HEK293 (cell line): ENCODE measurements around the gene ZFPM1.

Experiments
- CTCF ChIA-PET: fragments of 350-600 bp; formaldehyde crosslinking; extraction: SDS; loops from one replicate; lab custom pipeline; 2021; ENCODE audit warnings: antibody characterized with exemption; lab: Yijun Ruan, JAX
- POLR2A ChIA-PET: fragments of 300-600 bp; formaldehyde crosslinking; extraction: SDS; loops from one replicate; lab custom pipeline; 2020; ENCODE audit warnings: antibody characterized with exemption, inconsistent platforms; lab: Yijun Ruan, JAX
- H3K27ac ChIP-seq: fragments of 200-500 bp; sonication (Bioruptor generic); 2 replicates; pipeline ENCODE4 v1.5.1; 2014; ENCODE audit warnings: low read depth, low read length, control low read depth, inconsistent platforms; ENCODE audit errors: extremely low read depth
- H3K36me3 ChIP-seq, 2 experiments: fragments of 200-500 bp in 1 of 2; sonication (Bioruptor generic) in 1 of 2; 1 replicate in 1 of 2; 2 replicates in 1 of 2; pipeline ENCODE4 v1.5.1; 2014 to 2017; ENCODE audit warnings: inconsistent platforms in 2 of 2, low read length in 2 of 2; ENCODE audit not compliant: control insufficient read depth in 2 of 2, insufficient read depth in 1 of 2
- H3K4me1 ChIP-seq: fragments of 200-500 bp; sonication (Bioruptor generic); 2 replicates; pipeline ENCODE4 v1.5.1; 2014; ENCODE audit warnings: mild to moderate bottlenecking, low read length, inconsistent platforms; ENCODE audit not compliant: control insufficient read depth, insufficient read depth
- H3K4me3 ChIP-seq: 2 replicates; pipeline ENCODE4 v1.5.1; 2011; ENCODE audit warnings: low read depth, mild to moderate bottlenecking, control low read depth, low read length, moderate library complexity
- H3K9me3 ChIP-seq: fragments of 200-500 bp; sonication (Bioruptor generic); 2 replicates; pipeline ENCODE4 v1.5.1; 2014; ENCODE audit warnings: low read depth, low read length, inconsistent platforms; ENCODE audit not compliant: control insufficient read depth, insufficient read depth
- ATF2 ChIP-seq: fragments of 450-650 bp; formaldehyde crosslinking; IDR thresholded peaks from 2 replicates; pipeline ENCODE4 v1.5.1; 2016; ENCODE audit warnings: missing biosample characterization, missing genetic modification characterization, low read depth
- GLI4 ChIP-seq: fragments of 450-650 bp; formaldehyde crosslinking; IDR thresholded peaks from 2 replicates; pipeline ENCODE4 v1.5.1; 2016; ENCODE audit warnings: missing biosample characterization, missing genetic modification characterization
- KLF1 ChIP-seq: fragments of 450-650 bp; formaldehyde crosslinking; IDR thresholded peaks from 2 replicates; pipeline ENCODE4 v1.5.1; 2016; ENCODE audit warnings: missing biosample characterization, missing genetic modification characterization
- KLF10 ChIP-seq: fragments of 450-650 bp; IDR thresholded peaks from 2 replicates; pipeline ENCODE4 v1.5.1; 2018; ENCODE audit warnings: missing biosample characterization, mild to moderate bottlenecking, missing genetic modification characterization
- KLF9 ChIP-seq: fragments of 450-650 bp; formaldehyde crosslinking; IDR thresholded peaks from 2 replicates; pipeline ENCODE4 v1.5.1; 2016; ENCODE audit warnings: missing biosample characterization, missing genetic modification characterization, low read depth
- SCRT1 ChIP-seq: fragments of 450-650 bp; formaldehyde crosslinking; IDR thresholded peaks from 2 replicates; pipeline ENCODE4 v1.5.1; 2016; ENCODE audit warnings: missing biosample characterization, missing genetic modification characterization, borderline replicate concordance
- SCRT2 ChIP-seq: fragments of 450-650 bp; formaldehyde crosslinking; IDR thresholded peaks from 2 replicates; pipeline ENCODE4 v1.5.1; 2016; ENCODE audit warnings: missing biosample characterization, missing genetic modification characterization
- ZBTB44 ChIP-seq: fragments of 450-650 bp; IDR thresholded peaks from 2 replicates; pipeline ENCODE4 v1.5.1; 2018; ENCODE audit warnings: missing biosample characterization, mild to moderate bottlenecking, missing genetic modification characterization
- ZBTB48 ChIP-seq: fragments of 450-650 bp; formaldehyde crosslinking; IDR thresholded peaks from 2 replicates; pipeline ENCODE4 v1.5.1; 2016; ENCODE audit warnings: missing biosample characterization, missing genetic modification characterization
- ZBTB8A ChIP-seq: fragments of 450-650 bp; formaldehyde crosslinking; IDR thresholded peaks from 2 replicates; pipeline ENCODE4 v1.5.1; 2016; ENCODE audit warnings: missing biosample characterization, missing genetic modification characterization
- ZFHX2 ChIP-seq: fragments of 450-650 bp; formaldehyde crosslinking; conservative IDR thresholded peaks from 2 replicates; pipeline ENCODE4 v1.5.1; 2016; ENCODE audit warnings: missing biosample characterization, missing genetic modification characterization
- ZIC2 ChIP-seq: fragments of 450-650 bp; formaldehyde crosslinking; IDR thresholded peaks from 2 replicates; pipeline ENCODE4 v1.5.1; 2016; ENCODE audit warnings: missing biosample characterization, missing genetic modification characterization
- ZNF132 ChIP-seq: fragments of 450-650 bp; formaldehyde crosslinking; IDR thresholded peaks from 2 replicates; pipeline ENCODE4 v1.5.1; 2017; ENCODE audit warnings: missing biosample characterization, missing genetic modification characterization, borderline replicate concordance
- ZNF133 ChIP-seq: fragments of 450-650 bp; formaldehyde crosslinking; IDR thresholded peaks from 2 replicates; pipeline ENCODE4 v1.5.1; 2016; ENCODE audit warnings: missing biosample characterization, missing genetic modification characterization
- ZNF138 ChIP-seq: fragments of 450-650 bp; formaldehyde crosslinking; IDR thresholded peaks from 2 replicates; pipeline ENCODE4 v1.5.1; 2016; ENCODE audit warnings: missing biosample characterization, missing genetic modification characterization, borderline replicate concordance
- ZNF157 ChIP-seq: fragments of 450-650 bp; formaldehyde crosslinking; IDR thresholded peaks from 2 replicates; pipeline ENCODE4 v1.5.1; 2016; ENCODE audit warnings: missing biosample characterization, missing genetic modification characterization
- ZNF169 ChIP-seq: fragments of 450-650 bp; formaldehyde crosslinking; IDR thresholded peaks from 2 replicates; pipeline ENCODE4 v1.5.1; 2016; ENCODE audit warnings: missing biosample characterization, missing genetic modification characterization
- ZNF350 ChIP-seq: fragments of 450-650 bp; formaldehyde crosslinking; IDR thresholded peaks from 2 replicates; pipeline ENCODE4 v1.5.0; 2017; ENCODE audit warnings: missing biosample characterization, mild to moderate bottlenecking, missing genetic modification characterization
- ZNF473 ChIP-seq: fragments of 450-650 bp; formaldehyde crosslinking; IDR thresholded peaks from 2 replicates; pipeline ENCODE4 v1.5.1; 2017; ENCODE audit warnings: missing biosample characterization, missing genetic modification characterization
- ZNF544 ChIP-seq: fragments of 450-650 bp; formaldehyde crosslinking; IDR thresholded peaks from 2 replicates; pipeline ENCODE4 v1.5.0; 2017; ENCODE audit warnings: missing biosample characterization, missing genetic modification characterization
- ZNF664 ChIP-seq: fragments of 450-650 bp; formaldehyde crosslinking; IDR thresholded peaks from 2 replicates; pipeline ENCODE4 v1.5.1; 2016; ENCODE audit warnings: missing biosample characterization, missing genetic modification characterization
- ZNF677 ChIP-seq: fragments of 450-650 bp; IDR thresholded peaks from 2 replicates; pipeline ENCODE4 v1.5.0; 2018; ENCODE audit warnings: missing biosample characterization, mild to moderate bottlenecking, missing genetic modification characterization, moderate library complexity
- ZNF701 ChIP-seq: fragments of 450-650 bp; formaldehyde crosslinking; IDR thresholded peaks from 2 replicates; pipeline ENCODE4 v1.5.1; 2016; ENCODE audit warnings: missing biosample characterization, missing genetic modification characterization
- ZNF791 ChIP-seq: fragments of 450-650 bp; formaldehyde crosslinking; IDR thresholded peaks from 2 replicates; pipeline ENCODE4 v1.5.1; 2016; ENCODE audit warnings: missing biosample characterization, missing genetic modification characterization
- ZNF837 ChIP-seq: fragments of 450-650 bp; formaldehyde crosslinking; IDR thresholded peaks from 2 replicates; pipeline ENCODE4 v1.5.1; 2016; ENCODE audit warnings: missing biosample characterization, missing genetic modification characterization

The ZFPM1 gene

GRCh38 chr16:88476203-88476602, 23.1 kb downstream of the ZFPM1 start:
- TF ChIP-seq KLF9 (tag by site-specific recombination) (peak; percentile 75), ZNF138 (tag by site-specific recombination) (no peak), ZNF664 (tag by site-specific recombination) (no peak), ZNF701 (tag by site-specific recombination) (no peak), GLI4 (tag by site-specific recombination) (no peak), KLF1 (tag by site-specific recombination) (peak; percentile 60), ZNF169 (tag by site-specific recombination) (no peak), ZIC2 (tag by site-specific recombination) (peak; percentile 57), ZNF473 (tag by site-specific recombination) (no peak)
- H3K4me3 ChIP-seq: no peak overlapping the region
- no peaks in the 10 kb centered on the region for H3K9me3 ChIP-seq
- CTCF ChIA-PET: no interaction called here
- H3K27ac ChIP-seq: no peak overlapping the region
- no peaks in the 10 kb centered on the region for H3K36me3 ChIP-seq
- POLR2A ChIA-PET: no interaction called here
- no peaks in the 10 kb centered on the region for H3K4me1 ChIP-seq

DNA sequence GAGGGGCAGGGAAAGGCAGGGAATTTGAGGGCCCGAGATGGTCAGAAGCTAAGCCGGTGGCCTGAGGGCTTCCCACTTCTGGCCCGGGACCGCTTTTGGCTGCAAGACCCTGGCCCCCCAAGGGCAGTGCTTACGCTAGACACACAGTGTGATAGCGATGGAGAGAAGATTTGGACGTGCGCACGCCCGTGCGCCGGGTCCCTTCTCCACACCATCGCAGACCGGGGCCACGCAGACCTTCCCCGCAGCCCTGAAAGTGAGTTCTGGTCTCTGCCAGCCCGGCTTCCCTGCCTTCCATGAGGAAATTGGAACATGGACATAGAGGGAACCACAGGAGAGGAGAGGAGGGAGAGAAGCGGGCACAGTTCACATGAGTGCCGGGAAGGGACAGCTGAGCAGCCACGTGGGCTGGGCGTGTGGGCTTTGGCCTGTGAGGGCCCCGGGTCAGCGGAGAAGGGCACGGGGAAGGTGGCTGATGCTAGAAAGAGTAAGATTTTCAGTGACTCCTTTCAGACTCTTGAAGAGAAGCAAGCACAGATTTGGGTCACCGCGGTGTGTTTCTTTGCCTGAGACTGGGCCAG, 23.8 kb downstream of the ZFPM1 start:
- H3K27ac ChIP-seq: no peak overlapping the region
- ChIA-PET POLR2A (interaction anchor here (1.3 kb wide), 1 partner anchor 11 kb away, joined by 4 read pairs; no protein-coding TSS in a partner anchor), CTCF (no interaction called here)
- TF ChIP-seq ZNF677 (tag by site-specific recombination) (no peak), ZBTB8A (tag by site-specific recombination) (no peak), SCRT2 (no peak), ZIC2 (tag by site-specific recombination) (no peak), ZNF791 (tag by site-specific recombination) (no peak), ATF2 (tag by site-specific recombination) (no peak), ZFHX2 (tag by site-specific recombination) (no peak), ZNF133 (no peak), ZNF350 (no peak), ZNF544 (no peak), KLF10 (tag by site-specific recombination) (no peak), ZBTB44 (tag by site-specific recombination) (no peak), ZNF132 (tag by site-specific recombination) (no peak), ZNF157 (no peak), ZBTB48 (tag by site-specific recombination) (no peak), ZNF837 (tag by site-specific recombination) (no peak), SCRT1 (tag by site-specific recombination) (no peak)
- no peaks in the 10 kb centered on the region for H3K4me1 ChIP-seq
- H3K9me3 ChIP-seq: no peaks in the 10 kb centered on the region
- H3K4me3 ChIP-seq: no peak overlapping the region
- H3K36me3 ChIP-seq: no peaks in the 10 kb centered on the region
